WI38 (cell line): ENCODE results near the gene KLHL20.

Experiments
- H3K4me3 ChIP-seq: 2 replicates; pipeline ENCODE4 v1.5.1; 2011; ENCODE audit warnings: low read depth, mild to moderate bottlenecking, control low read depth, low read length
- CTCF ChIP-seq: IDR thresholded peaks from 2 replicates; pipeline ENCODE4 v1.5.1; 2012; ENCODE audit warnings: low read depth, mild to moderate bottlenecking, control low read depth, low read length

The KLHL20 gene

GRCh38 chr1:173823781-173824314, 109.1 kb downstream of the KLHL20 start:
- peak overlapping the region; percentile 95 for H3K4me3 ChIP-seq
- no peak for TF ChIP-seq CTCF

GRCh38 chr1:173824315-173825081, 109.7 kb downstream of the KLHL20 start, which contains the start of the genes CENPL and DARS2:
Gene CENPL (minus strand): TSS chr1:173824883. CDS start chr1:173811299, 13,584 bp downstream.
Gene DARS2 (plus strand): TSS chr1:173824673. CDS start chr1:173825230, 557 bp downstream.
- H3K4me3 ChIP-seq, result peak within 1 kb of the TSS; percentile 95
- TF ChIP-seq CTCF, result no peak

- no peak for TF ChIP-seq CTCF
- no peak overlapping the region for H3K4me3 ChIP-seq
Measured at GRCh38 chr1:173827611-173828010, 112.8 kb downstream of the KLHL20 start.

- TF ChIP-seq CTCF, result no peak
- no peak overlapping the region for H3K4me3 ChIP-seq
Measured at GRCh38 chr1:173832748-173833147, 118.0 kb downstream of the KLHL20 start.
